ENCODE measurements around the gene TELO2.

DNA sequence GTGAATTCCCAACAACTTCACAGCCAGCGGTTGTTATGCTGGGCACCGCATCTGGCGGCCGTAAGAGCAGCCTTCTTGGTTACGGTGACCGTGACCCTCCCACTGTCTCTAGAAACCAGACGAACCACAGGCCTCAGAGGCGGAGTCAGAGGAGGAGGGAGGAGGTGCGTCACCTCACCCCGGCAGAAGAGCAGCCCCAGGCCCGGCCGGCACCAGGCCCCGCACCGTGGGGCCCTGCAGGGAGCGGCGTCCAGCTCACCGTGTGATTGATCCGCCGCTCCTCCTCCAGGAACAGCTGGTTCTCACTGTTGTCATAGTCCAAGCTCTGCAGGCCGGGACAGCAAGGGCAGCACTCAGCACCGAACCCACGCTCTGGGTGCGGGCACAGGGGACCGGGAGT lies 32.0 kb upstream of the TELO2 start:
- TF ChIP-seq CTCF (IDR thresholded peaks at IDR 0.05), result no peak
- TF ChIP-seq POLR2A (IDR thresholded peaks at IDR 0.05), result no peak

Measured in esophagus squamous epithelium (tissue), 4 donors.